Esophagus squamous epithelium (tissue), 4 donors: Measurements from ENCODE around the gene TMEM129.

Source experiments
- CTCF ChIP-seq, 6 experiments: fragments of 450-650 bp in 4 of 6; fragments of 200-600 bp in 2 of 6; sonication (generic) in 2 of 6; IDR thresholded peaks; one replicate each; pipeline ENCODE4 v1.5.1; 2016 to 2019; ENCODE audit warnings: antibody characterized with exemption in 6 of 6, mild to moderate bottlenecking in 4 of 6, moderate library complexity in 4 of 6
- POLR2A ChIP-seq, 4 donors: fragments of 450-650 bp; IDR thresholded peaks; one replicate each; pipeline ENCODE4 v1.6.1; 2017; ENCODE audit warnings: antibody characterized with exemption in 4 of 4, mild to moderate bottlenecking in 4 of 4, moderate library complexity in 3 of 4

DNA sequence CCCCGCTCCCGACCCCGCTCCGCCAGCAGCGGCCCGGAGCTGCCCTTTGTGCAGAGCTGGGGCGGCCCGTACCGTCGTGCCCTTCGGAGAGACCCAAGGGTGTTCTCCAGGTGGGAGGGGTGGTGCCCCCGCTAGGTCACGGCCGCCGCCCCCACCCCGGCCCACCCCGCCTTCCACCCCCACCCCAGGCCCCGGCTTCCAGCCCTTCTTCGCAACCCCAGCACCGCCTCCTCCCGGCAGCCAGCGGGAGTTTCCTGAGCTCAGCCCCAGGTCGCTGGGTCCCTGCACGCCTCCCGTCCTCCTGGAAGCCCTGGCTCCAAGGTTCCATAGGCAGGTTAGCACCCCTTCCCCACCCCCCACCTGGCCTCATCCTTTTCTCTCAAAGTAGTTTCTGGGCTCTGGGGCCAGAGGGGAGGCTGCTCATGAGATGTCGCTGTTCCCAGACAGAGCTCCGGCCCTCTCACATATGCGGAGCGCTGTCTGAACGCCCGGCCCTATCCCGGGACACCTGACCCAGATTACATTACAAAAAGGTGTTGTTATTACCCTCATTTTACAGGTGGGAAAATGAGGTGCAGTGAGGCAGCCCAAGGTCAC, 46.7 kb upstream of the TMEM129 start:
- TF ChIP-seq CTCF (IDR thresholded peaks at IDR 0.05) (peak in 3 of 6 experiments; percentile 16 to 42 (median 17)), POLR2A (IDR thresholded peaks at IDR 0.05) (no peak)
